Liver (tissue), 9 donors: ENCODE data around the gene NET1. TPM values are rescaled to one million over a fixed set of nuclear protein-coding genes. Genes with fewer than 3 reads are reported as not detected.
"Not testable (repeated sequence)": the region's sequence is repeated elsewhere in the genome, so short reads cannot be mapped to it uniquely, and the experiment has no call there.

ENCODE experiments used
- DNase-seq: peaks from one replicate; pipeline ENCODE4 v3.0.0-alpha.2; 2017; ENCODE audit warnings: low spot score
- H3K27ac ChIP-seq, 2 donors: one replicate each; pipeline ENCODE4 v1.7.0; 2013; ENCODE audit warnings: inconsistent platforms in 2 of 2, low read length in 2 of 2, control low read depth in 1 of 2, low read depth in 1 of 2, mild to moderate bottlenecking in 1 of 2
- H3K27me3 ChIP-seq, 4 donors: one replicate each; pipeline versions ENCODE4 v1.6.1 to v1.7.0; 2013; ENCODE audit warnings: low read length in 3 of 4, inconsistent platforms in 1 of 4, mild to moderate bottlenecking in 1 of 4, moderate library complexity in 1 of 4; ENCODE audit not compliant: control insufficient read depth in 4 of 4, insufficient read depth in 4 of 4
- H3K36me3 ChIP-seq, 4 donors: one replicate each; pipeline versions ENCODE4 v1.6.1 to v1.7.0; 2013; ENCODE audit warnings: low read length in 3 of 4, mild to moderate bottlenecking in 3 of 4, low read depth in 1 of 4, moderate library complexity in 1 of 4; ENCODE audit not compliant: control insufficient read depth in 4 of 4, insufficient read depth in 3 of 4
- H3K4me1 ChIP-seq, 4 donors: one replicate each; pipeline versions ENCODE4 v1.6.1 to v1.7.0; 2013; ENCODE audit warnings: low read length in 3 of 4, mild to moderate bottlenecking in 3 of 4, moderate library complexity in 1 of 4; ENCODE audit not compliant: control insufficient read depth in 4 of 4, insufficient read depth in 4 of 4
- H3K4me3 ChIP-seq, 3 donors: one replicate each; pipeline versions ENCODE4 v1.6.1 to v1.7.0; 2013; ENCODE audit warnings: low read length in 3 of 3, control low read depth in 1 of 3, low read depth in 1 of 3, mild to moderate bottlenecking in 1 of 3
- H3K9ac ChIP-seq, 2 donors: one replicate each; pipeline ENCODE4 v1.7.0; 2013; ENCODE audit warnings: low read length in 2 of 2, mild to moderate bottlenecking in 2 of 2, moderate library complexity in 2 of 2, control low read depth in 1 of 2, low read depth in 1 of 2
- H3K9me3 ChIP-seq, 4 donors: one replicate each; pipeline versions ENCODE4 v1.6.1 to v1.7.0; 2013; ENCODE audit warnings: low read length in 3 of 4; ENCODE audit not compliant: control insufficient read depth in 4 of 4
- EGR1 ChIP-seq, 2 donors: IDR thresholded peaks; 2 replicates each; pipeline ENCODE4 v1.6.1; 2016 to 2018; ENCODE audit warnings: antibody characterized with exemption in 2 of 2, low read depth in 2 of 2
- FOXA1 ChIP-seq: IDR thresholded peaks from 2 replicates; pipeline ENCODE4 v1.6.1; 2016; ENCODE audit warnings: antibody characterized with exemption
- FOXA2 ChIP-seq: IDR thresholded peaks from 2 replicates; pipeline ENCODE4 v1.6.1; 2016; ENCODE audit warnings: antibody characterized with exemption
- GABPA ChIP-seq, 2 donors: IDR thresholded peaks in 1 of 2; conservative IDR thresholded peaks in 1 of 2; 2 replicates each; pipeline ENCODE4 v1.6.1; 2016; ENCODE audit warnings: antibody characterized with exemption in 2 of 2, mild to moderate bottlenecking in 1 of 2, moderate library complexity in 1 of 2
- HNF4A ChIP-seq, 2 donors: conservative IDR thresholded peaks; 2 replicates each; pipeline ENCODE4 v1.6.1; 2016; ENCODE audit warnings: antibody characterized with exemption in 2 of 2, mild to moderate bottlenecking in 2 of 2
- HNF4G ChIP-seq: IDR thresholded peaks from 2 replicates; pipeline ENCODE4 v1.6.1; 2016; ENCODE audit warnings: antibody characterized with exemption
- JUND ChIP-seq, 2 donors: IDR thresholded peaks; 2 replicates each; pipeline ENCODE4 v1.6.1; 2016; ENCODE audit warnings: antibody characterized with exemption in 2 of 2
- NR2F2 ChIP-seq: IDR thresholded peaks from 2 replicates; pipeline ENCODE4 v1.6.1; 2016; ENCODE audit warnings: antibody characterized with exemption
- RAD21 ChIP-seq, 2 donors: IDR thresholded peaks; 2 replicates each; pipeline ENCODE4 v1.6.1; 2016; ENCODE audit warnings: antibody characterized with exemption in 2 of 2, mild to moderate bottlenecking in 2 of 2
- SP1 ChIP-seq: IDR thresholded peaks from 2 replicates; pipeline ENCODE4 v1.6.1; 2018; ENCODE audit warnings: antibody characterized with exemption, mild to moderate bottlenecking
- TAF1 ChIP-seq: conservative IDR thresholded peaks from 2 replicates; pipeline ENCODE4 v1.6.1; 2016; ENCODE audit warnings: antibody characterized with exemption, mild to moderate bottlenecking
- YY1 ChIP-seq: IDR thresholded peaks from 2 replicates; pipeline ENCODE4 v1.6.1; 2016; ENCODE audit warnings: antibody characterized with exemption, mild to moderate bottlenecking
- WGBS: extraction: QIAGEN DNeasy Blood & Tissue Kit; methylation state at CpG from one replicate; pipeline ENCODE4 v1.1.7; 2013; 5-methylcytosine and 5-hydroxymethylcytosine counted together
- polyA plus RNA-seq, 2 donors: library from polyadenylated mRNA; stranded (reverse) in 1 of 2; unstranded in 1 of 2; fragments of 200-250 nt in 1 of 2; fragments of >200 nt in 1 of 2; fragmentation: Nextera tagmentation in 1 of 2; extraction: Ambion mirVana in 1 of 2; gene quantifications; one replicate each; pipeline versions ENCODE4 v1.2.1 to v1.2.3, GENCODE V29; 2013 to 2015
- total RNA-seq, 2 donors: library from RNA; depleted of rRNA; stranded (reverse); fragments of >200 nt; gene quantifications; one replicate each; pipeline ENCODE4 v1.2.3, GENCODE V29; 2014
- TF ChIP-seq, protein P1 (sequence below): IDR thresholded peaks from 2 replicates; pipeline ENCODE4 v1.6.1; 2016; ENCODE audit warnings: antibody characterized with exemption
- TF ChIP-seq, protein P2 (sequence below): IDR thresholded peaks from 2 replicates; pipeline ENCODE4 v1.6.1; 2016; ENCODE audit warnings: antibody characterized with exemption
- TF ChIP-seq, protein P3 (sequence below): IDR thresholded peaks from 2 replicates; pipeline ENCODE4 v1.6.1; 2016; ENCODE audit warnings: antibody characterized with exemption
- donor health status: healthy.
- donor health status: healthy.
- donor health status: healthy.
- donor health status: healthy.
- donor health status: healthy.

Gene NET1
- total and polyA plus RNA-seq, 4 donors, result 16.2 to 38.6 (median 25.6) TPM

DNA sequence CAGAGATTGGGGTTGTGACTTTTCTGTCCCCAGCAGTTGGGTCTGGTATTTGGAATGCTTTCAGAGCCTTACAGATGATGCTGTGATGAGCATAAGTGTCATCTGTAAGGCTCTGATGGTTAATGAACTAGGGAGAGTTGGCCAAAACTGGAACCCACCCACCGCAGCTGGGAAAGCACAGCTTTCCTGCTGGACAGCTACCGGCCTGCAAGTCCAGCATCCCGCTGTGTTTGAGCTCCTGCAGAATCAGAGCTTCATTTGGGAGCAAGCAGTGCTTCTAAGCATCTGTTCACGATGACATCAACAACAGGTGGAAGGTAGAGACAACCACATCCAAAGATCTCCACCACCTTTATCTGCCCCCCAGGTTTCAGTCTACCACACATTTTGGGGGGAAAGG, 35.9 kb upstream of the NET1 start:
- Histone ChIP-seq H3K9me3 (no peaks in the 10 kb centered on the region), H3K9ac (no peak overlapping the region), H3K4me1 (no peaks in the 10 kb centered on the region), H3K36me3 (no peaks in the 10 kb centered on the region), H3K4me3 (no peak overlapping the region), H3K27me3 (no peaks in the 10 kb centered on the region), H3K27ac (no peak overlapping the region)
- no peak for DNase-seq
- 74% methylated on average over 4 of the region's 4 CpGs for WGBS
- no peak for TF ChIP-seq HNF4A (conservative IDR thresholded peaks at IDR 0.05)
- TF ChIP-seq, protein P1, sequence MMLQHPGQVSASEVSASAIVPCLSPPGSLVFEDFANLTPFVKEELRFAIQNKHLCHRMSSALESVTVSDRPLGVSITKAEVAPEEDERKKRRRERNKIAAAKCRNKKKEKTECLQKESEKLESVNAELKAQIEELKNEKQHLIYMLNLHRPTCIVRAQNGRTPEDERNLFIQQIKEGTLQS, result no peak
- TF ChIP-seq JUND (IDR thresholded peaks at IDR 0.05), result no peak
- TF ChIP-seq, protein P2, sequence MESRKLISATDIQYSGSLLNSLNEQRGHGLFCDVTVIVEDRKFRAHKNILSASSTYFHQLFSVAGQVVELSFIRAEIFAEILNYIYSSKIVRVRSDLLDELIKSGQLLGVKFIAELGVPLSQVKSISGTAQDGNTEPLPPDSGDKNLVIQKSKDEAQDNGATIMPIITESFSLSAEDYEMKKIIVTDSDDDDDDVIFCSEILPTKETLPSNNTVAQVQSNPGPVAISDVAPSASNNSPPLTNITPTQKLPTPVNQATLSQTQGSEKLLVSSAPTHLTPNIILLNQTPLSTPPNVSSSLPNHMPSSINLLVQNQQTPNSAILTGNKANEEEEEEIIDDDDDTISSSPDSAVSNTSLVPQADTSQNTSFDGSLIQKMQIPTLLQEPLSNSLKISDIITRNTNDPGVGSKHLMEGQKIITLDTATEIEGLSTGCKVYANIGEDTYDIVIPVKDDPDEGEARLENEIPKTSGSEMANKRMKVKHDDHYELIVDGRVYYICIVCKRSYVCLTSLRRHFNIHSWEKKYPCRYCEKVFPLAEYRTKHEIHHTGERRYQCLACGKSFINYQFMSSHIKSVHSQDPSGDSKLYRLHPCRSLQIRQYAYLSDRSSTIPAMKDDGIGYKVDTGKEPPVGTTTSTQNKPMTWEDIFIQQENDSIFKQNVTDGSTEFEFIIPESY, result no peak
- TF ChIP-seq, protein P3, sequence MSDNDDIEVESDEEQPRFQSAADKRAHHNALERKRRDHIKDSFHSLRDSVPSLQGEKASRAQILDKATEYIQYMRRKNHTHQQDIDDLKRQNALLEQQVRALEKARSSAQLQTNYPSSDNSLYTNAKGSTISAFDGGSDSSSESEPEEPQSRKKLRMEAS, result no peak
- no peak for TF ChIP-seq TAF1
- TF ChIP-seq NR2F2, result no peak
- TF ChIP-seq GABPA (IDR thresholded peaks at IDR 0.05 in 1 of 2, conservative IDR thresholded peaks at IDR 0.05 in 1 of 2), result no peak
- no peak for TF ChIP-seq YY1
- no peak for TF ChIP-seq RAD21 (IDR thresholded peaks at IDR 0.05)
- no peak for TF ChIP-seq EGR1 (IDR thresholded peaks at IDR 0.05; ENCODE audit: low read depth in 2 of 2)
- no peak for TF ChIP-seq HNF4G
- TF ChIP-seq FOXA2, result no peak
- TF ChIP-seq SP1, result no peak
- TF ChIP-seq FOXA1, result no peak

DNA sequence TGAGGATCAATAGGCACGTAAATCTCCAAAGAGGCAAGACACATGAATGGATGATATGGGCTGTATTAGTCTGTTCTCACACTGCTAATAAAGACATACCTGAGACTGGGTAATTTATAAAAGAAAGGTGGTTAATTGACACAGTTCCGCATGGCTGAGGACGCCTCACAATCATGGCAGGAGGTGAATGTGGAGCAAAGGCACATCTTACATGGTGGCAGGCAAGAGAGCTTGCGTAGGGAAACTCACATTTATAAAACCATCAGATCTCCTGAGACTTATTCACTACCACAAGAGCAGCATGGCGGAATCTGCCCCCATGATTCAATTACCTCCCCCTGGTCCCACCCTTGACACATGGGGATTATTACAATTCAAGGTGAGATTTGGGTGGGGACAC, 33.2 kb upstream of the NET1 start:
- 96% methylated on average over 5 of the region's 5 CpGs for WGBS

DNA sequence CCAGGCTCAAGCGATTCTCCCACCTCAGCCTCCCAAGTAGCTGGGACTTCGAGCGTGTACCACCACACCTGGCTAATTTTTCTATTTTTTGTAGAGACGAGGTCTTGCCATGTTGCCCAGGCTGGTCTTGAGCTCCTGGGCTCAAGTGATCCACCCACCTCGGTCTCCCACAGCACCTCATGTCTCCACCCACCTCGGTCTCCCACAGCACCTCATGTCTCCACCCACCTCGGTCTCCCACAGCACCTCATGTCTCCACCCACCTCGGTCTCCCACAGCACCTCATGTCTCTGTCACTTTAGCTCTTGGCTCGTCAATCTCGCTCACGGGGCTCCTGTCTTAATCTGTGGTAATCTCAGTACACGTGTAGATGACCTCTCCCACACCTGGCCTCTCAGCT, 32.0 kb upstream of the NET1 start:
- H3K9me3 ChIP-seq, H3K36me3 ChIP-seq, H3K27ac ChIP-seq, DNase-seq, H3K9ac ChIP-seq, H3K4me3 ChIP-seq, H3K27me3 ChIP-seq, H3K4me1 ChIP-seq: not testable (repeated sequence)
- 94% methylated on average over 12 of the region's 12 CpGs for WGBS

More for the DNA sequence above, 33.2 kb upstream of the NET1 start:
- not testable (repeated sequence) for H3K4me1 ChIP-seq, H3K9ac ChIP-seq, H3K4me3 ChIP-seq, H3K9me3 ChIP-seq, H3K27me3 ChIP-seq, H3K36me3 ChIP-seq, H3K27ac ChIP-seq, DNase-seq
